Left lobe of liver (tissue), 2 donors: ENCODE data around the gene CREM. TPM values are rescaled to one million over a fixed set of nuclear protein-coding genes. Genes with fewer than 3 reads are reported as not detected.
A peak's percentile ranks its signal among the peaks of the same experiment; 100 is the strongest.

Source experiments
- ATAC-seq: fragments of 200-7000 bp; cut with Tn5 transposase; one replicate; pipeline ENCODE4 v1.9.1; 2020; ENCODE audit warnings: mild to moderate bottlenecking, moderate library complexity
- DNase-seq: peaks from one replicate; pipeline ENCODE4 v3.0.0-alpha.2; 2020; ENCODE audit warnings: low spot score
- total RNA-seq: library from RNA; stranded (reverse); gene quantifications from one replicate; pipeline ENCODE4 v1.2.1, GENCODE V29; 2021
- donor health status: DM: no; HTN: no; CAD: no; lungs with moderate emphysema.
- donor health status: DM: no; HTN: yes; CAD: no.

CREM gene
- total RNA-seq, 1 donor from 2014 or later = 18.9 TPM

DNA sequence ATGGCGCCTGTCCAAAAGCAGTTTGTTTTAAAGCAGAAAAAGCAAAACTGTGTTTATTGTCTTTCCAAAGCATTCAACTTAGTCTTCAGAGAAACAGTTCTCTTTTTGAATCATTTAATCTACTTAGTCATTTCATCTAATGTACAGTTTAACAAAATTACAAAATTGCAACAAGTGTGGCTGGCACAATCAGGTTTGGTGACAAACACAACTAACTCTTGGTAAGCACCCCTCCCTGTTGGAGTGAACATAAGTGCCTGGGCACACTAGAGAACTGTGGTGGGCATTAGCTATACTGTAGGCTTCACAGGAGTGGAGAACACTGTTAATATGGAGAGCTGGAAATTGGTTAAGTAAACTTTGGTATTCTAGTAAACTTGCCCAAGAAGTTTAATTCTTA lies 6.9 kb downstream of the CREM start:
- no peak for DNase-seq
- no peak for ATAC-seq

DNA sequence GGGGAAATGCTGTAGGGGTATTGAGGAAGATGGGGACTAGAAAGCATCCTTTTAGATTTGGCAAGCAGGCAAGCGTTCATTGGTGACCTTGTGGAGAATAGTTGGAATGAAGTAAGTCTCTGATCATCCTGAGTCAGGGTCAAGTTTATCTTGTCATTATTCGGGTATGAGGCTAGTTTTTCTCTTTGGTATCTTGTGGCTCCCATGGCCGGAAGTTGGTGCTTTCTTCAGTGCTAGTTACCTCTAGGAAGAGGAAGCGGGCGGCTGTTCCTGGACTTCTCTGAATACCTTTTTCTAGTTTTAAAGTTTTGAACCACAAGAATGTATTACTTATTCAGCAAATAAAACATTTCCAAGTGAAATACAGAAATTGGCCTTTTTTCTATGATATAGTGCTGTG lies 9.2 kb downstream of the CREM start:
- ATAC-seq = no peak

DNA sequence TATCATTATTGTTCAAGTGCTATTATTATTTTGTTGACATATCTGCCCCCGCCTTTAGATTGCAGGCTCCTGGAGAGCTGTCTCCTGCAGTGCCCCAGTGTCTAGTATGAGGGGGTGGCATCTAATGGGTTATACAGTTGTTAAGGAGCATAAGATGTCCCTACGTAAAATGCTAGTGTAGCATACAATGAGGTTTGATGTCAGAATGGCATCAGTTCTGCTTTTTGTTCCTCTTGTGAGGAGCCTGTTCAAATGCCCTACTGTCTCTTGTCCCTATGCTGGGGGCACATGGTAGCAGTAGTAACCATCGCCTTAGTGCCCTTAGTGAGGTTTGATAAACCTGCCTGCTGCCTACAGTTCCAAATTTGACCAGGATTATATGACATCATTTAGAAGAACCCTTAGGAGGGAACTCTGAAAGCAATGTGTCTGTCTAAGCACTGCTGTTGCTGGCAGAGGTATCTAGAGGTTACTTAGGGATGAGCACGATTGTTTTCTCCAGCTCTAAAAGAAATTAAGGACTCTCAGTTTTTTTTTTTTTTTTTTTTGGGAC lies 9.7 kb downstream of the CREM start:
- DNase-seq = no peak
- no peak for ATAC-seq

More for the DNA sequence above, 9.2 kb downstream of the CREM start:
- no peak for DNase-seq

DNA sequence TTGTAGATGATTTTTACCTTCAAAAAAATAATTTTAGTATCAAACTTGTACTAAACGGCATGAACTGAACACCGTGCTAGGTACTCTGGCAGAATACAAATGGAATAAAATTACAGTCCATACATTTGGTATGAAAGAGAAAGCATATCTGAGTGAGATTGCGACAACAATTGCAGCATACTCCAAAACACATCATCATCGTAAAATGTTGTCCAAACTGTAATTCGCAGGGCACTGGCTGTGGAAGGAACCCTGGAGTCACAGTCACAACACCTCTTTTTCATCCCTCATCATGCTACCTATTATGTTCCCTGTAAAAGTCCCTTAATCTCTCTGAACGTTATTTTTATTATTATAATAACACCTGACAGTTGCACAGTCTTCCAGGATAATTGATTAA lies 13.5 kb downstream of the CREM start:
- ATAC-seq (no peak), DNase-seq (no peak)

DNA sequence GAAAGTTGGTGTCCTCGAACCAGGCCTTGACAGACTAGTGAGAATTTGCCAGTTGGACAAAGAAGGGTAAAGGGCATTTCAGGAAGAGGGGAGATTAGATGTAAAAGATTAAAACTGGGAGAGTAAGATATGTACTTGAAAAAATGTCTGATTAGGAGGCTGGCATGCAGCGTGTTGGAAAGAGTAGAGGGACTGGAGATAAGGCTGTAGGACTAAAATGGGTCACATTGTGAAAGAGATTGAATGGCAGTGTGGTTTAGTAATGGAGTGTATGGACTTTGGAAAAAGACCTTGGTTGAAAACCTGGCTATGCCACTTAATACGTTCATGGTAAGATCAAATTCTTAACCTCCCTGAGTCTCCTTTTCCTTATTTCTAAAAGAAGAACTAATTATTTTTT lies 14.1 kb downstream of the CREM start:
- DNase-seq (peak; percentile 56), ATAC-seq (peak; percentile 96)

DNA sequence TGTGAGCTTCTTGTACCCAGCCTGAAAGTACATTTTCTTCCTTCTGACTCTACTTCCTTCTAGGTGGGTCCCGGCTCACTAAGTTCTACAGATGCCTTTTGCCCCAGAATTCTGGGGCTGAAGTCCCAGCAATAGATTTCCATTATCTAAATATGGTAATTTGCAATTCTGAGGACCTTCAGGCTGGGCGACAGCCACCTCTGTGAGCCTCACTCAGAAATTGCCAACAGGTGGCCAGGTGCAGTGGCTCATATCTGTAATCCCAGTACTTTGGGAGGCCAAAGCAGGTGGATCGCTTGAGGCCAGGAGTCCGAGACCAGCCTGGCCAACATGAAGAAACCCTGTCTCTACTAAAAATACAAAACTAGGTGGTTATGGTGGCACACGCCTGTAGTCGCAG lies 23.7 kb downstream of the CREM start:
- DNase-seq (no peak), ATAC-seq (no peak)

DNA sequence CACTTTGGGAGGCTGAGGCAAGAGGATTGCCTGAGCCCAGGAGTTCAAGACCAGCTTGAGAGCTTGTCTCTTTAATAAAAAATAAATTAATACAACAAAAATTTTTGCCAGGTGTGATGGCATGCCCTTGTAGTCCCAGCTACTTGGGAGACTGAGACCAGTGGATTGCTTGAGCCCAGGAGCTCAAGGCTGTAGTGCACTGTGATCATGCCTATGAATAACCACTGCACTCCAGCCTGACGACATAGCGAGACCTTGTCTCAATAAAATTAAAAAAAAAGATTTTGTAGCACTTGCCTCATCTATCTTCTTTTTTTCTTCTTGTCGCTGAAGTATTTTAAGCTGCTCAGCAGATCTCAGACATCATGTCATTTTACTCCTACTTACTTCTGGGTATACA lies 26.3 kb downstream of the CREM start:
- DNase-seq (no peak), ATAC-seq (no peak)

DNA sequence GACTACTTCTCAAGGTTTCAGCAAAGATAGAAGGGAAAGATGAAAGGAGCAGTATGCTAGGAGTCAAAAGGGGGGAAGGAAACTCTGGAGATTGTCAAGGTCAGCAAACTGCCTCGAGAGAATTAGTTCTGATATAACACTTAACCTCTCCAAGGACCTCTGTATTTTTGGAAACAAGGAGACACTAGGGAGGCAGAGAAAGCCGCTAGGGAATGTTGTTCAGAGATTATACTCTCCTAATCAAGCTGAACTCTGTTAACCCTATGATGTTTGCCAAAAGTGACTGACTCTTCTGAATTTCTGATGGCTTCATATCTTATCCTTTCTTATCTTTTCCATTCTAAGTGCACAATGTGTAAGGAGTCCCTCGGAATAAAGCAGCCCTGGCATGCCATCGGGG lies 27.1 kb downstream of the CREM start:
- ATAC-seq (peak; percentile 33), DNase-seq (no peak)

DNA sequence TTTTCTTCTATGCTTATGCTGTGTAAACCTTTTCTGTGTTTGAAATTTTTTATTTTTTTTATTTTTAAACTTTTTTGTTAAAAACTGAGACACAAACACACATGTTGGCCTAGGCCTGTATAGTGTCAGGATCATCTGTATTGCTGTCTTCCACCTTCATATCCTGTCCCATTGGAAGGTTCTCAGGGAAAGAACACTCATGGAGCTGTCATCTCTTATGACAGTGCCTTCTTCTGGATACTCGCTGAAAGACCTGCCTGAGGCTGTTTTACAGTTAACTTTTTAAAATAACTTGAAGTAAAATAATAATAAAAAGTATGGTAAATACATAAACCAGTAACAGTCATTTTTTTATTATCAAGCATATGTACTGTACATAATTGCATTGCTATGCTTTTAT lies 34.1 kb downstream of the CREM start:
- ATAC-seq (no peak), DNase-seq (no peak)

DNA sequence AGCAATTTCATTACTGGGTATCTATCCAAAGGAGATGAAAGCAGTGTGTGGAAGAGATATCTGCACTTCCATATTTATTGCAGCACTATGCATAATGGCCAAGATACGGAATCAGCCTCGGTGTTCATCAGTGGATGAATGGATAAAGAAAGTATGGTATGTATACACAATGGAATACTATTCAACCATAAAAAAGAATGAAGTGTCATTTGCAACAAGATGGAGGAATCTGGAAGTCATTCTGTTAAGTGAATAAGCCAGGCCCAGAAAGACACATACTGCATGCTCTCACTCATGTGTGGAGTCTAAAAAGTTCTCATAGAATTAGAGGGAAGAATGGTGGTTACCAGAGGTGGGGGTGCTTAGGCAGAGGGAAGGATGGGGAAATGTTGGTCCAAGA lies 35.3 kb downstream of the CREM start:
- DNase-seq (no peak), ATAC-seq (no peak)

DNA sequence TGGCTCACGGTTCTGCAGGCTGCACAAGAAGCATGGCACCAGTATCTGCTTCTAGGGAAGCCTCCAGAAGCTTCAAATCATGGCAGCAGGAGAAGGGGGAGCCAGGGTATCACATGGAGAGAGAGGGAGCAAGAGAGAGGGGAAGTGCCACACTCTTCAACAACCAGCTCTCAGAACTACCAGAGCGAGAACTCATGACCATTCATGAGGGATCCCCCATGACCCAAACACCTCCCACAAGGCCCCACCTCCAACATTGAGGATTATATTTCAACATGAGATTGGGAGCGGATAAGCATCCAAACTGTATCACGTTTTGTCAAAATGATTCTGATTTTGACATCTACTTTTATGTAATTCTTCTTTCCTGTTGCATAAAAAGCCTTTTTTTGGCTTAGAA lies 38.5 kb downstream of the CREM start:
- no peak for ATAC-seq
- DNase-seq = no peak

DNA sequence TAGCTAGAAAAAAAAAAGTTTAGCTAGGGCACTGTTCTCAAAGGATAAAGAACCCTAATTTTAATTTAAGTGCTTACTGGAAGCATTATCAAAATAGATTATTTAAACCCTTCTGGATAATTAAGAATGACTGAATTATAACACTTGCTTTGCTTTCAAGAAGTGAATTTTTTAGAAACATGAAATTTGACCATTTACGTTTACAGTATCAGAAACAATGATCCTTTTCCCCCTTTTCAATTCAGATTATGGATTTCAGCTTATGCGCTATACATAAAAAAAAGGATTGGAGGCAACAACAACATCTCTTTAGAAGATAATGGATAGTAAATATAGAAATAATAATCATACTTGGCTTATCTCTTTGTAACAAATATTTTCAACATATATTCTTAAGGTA lies 39.2 kb downstream of the CREM start:
- no peak for ATAC-seq
- no peak for DNase-seq

DNA sequence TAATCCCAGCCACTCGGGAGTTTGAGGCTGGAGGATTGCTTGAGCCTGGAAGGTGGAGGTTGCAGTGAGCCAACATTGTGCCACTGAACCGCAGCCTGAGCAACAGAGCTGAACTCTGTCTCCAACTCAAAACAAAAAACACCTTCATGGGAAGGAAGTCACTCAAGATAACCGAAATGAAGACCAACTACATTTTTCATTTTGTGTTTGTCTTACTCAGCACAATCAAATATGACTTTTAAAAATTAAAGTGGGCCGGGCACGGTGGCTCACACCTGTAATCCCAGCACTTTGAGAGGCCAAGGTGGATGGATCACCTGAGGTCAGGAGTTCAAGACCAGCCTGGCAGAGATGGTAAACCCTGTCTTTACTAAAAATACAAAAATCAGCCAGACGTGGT lies 40.0 kb downstream of the CREM start:
- ATAC-seq (no peak), DNase-seq (no peak)

DNA sequence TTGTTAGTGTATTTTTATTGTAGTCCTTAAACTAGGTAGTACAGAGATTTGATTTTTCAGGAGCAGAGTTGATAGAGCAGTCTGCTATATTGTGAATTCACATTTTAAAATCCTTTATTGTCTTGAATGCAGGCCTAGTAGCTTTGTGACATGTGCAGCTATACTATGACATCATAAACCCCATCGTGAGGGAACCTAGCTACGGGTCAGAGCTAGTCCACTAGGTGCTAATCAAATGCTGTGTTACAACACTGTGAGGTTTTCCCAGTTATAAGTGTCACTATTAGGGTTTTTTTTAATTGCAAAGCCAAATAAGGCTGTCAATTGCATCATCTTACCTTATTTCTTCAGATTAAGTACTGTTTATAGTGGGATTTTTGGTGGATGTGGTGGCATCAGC lies 40.7 kb downstream of the CREM start:
- DNase-seq = no peak
- ATAC-seq = no peak

DNA sequence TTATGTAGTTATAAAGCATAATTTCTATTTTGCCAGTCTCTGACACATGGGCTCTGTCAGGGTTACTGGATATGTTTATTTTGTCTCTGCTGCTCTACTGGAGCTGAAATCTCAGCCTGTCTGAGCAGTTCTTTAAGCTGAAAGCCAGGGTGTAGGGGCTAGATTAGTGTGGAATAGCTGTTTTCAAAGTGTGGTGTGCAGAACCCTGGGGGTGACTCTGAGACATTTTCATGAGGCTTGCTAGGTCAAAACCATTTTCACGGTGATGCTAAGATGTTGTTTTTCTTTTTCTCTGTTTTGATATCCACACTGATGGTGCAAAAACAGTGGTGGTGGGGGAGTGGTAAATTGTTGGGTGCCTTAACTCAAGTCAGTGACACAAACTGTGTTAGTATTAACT lies 45.5 kb downstream of the CREM start:
- ATAC-seq (no peak), DNase-seq (no peak)

DNA sequence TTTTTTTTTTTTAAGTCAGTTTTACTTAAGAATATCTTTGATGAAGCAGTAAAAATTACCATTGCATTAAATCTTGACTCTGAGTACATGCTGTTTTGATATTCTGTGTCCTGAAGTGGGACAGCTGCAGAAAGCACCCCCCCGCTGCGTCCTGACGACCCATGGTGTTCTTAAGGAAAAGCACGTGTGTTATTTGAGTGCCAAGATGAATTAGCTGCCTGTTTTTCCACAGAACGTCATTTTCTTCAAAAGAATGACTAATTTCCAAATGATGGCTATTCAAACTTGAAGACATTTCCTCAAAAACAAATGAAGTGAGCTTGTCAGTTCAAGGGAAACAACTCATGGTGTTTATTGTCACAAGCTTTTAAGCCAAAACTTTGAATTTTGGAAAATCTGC lies 45.9 kb downstream of the CREM start:
- DNase-seq (no peak), ATAC-seq (no peak)

DNA sequence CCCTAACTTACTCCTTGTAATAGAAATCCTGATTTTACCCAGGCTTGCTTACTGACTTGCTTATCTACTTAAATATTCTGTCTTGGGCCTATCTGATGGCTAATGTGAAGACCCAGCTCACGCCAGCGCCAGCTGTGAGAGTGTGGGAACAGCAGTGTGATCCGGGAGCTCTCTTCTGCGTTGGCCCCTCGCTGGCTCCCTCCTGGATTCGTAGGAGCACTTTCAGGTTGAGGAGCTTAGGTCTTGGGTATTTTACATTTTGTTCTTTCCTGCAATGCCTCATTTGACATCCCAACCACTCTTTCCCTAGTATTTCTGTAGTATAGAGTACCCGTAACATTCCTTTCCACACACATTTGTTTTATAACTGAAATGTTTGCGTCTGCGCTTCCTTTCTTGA lies 51.7 kb downstream of the CREM start:
- no peak for DNase-seq
- no peak for ATAC-seq

DNA sequence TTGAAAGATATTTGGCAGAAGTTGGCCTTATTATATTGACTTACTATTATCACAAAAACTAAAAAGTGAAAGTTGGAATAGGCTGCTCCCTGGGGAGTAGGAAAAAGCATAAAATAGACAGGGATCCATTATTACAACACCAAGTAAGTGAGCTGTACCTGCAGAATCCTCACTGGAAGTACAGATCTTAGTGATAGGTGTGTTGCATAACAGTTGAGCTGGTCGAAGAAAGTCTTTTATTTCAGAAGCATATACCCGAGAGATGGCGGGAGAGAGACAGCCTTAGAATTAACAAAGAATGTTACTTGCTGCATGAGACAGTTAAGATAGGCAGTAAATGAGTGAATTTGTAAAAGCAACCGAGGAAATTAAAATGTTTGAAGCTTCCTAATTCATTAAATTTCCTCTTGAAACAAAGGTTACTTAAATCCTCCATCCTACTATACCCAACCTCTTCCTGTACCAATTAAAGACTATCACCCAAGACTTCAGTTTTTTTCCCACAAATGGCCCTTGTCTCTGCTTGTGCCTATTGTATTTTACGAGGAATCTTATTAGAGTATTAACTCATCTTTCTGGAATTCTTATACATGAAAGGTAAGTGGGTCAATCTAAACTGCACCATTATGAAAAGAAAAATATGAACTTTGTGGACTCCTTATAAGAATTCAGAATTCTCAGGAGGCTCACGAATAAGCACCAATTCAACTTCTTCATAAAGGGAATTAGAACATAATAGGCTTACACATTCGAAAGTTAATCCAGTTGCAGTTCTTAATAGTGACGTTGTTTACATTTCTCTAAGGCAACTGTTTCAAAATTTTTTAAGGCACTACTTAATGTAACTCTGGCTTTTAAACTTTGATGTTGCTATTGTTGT lies 56.2 kb downstream of the CREM start:
- no peak for DNase-seq

DNA sequence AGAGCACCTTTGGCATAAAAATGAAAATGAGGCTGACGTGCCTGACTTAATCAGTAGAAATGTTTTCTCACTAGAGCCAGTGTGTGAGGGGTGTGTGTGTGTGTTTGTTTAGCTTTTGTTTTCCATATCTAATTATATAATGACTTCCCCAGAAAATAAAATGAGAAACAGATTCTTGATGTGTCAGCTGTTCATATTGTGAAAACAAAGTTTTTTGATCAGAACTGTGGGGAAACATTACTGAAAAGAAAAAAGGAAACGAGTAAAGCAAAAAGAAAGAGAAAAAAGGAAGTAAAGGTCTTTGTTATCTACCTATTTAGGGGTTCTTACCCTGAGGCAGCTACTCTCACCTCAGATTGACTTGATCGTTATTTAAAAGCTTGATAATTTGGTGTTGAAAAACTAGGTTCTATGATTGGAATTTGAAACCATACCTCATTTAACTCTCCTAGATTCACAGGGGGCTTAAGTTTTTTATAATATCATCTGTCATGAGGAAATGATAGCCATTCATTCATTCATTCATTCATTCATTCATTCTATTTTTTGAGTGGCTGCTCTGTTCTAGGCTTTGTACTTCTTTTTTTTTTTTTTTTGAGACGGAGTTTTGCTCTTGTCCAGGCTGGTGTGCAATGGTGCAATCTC lies 58.0 kb downstream of the CREM start:
- DNase-seq = no peak

More for the DNA sequence above, 56.2 kb downstream of the CREM start:
- no peak for ATAC-seq

DNA sequence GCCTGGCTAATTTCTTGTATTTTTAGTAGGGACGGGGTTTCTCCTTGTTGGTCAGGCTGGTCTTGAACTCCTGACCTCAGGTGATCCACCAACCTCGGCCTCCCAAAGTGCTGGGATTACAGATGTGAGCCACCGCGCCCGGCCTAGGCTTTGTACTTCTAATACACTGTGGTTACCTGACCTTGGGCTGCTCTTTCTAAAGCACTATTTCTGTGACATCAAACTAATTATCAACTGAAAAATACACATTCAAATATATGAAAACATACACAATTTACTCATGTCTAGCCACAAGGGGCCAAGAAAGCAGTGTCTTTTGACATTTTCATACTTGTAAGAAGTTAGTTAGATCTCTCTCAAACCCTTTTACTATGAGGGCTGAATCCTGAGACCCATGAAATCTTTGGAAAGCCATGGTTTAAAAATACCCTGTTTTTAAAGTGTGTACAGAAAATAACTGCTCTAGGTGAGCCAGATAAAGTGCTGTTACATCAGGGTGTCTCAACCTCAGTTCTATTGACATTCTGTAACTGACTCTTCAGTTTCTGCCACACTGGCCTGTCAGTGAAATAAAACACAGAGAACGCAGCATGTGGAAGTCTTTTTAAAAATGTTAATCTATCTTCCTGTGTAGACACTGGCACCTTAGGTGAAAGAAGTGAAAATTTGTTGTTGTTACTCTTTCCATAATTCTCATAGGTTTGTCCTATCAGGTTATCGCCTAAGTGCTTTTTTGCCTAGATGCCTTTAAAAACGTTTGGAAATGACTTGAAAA lies 58.8 kb downstream of the CREM start:
- ATAC-seq (peak; percentile 96), DNase-seq (no peak)

More for the DNA sequence above, 58.0 kb downstream of the CREM start:
- peak; percentile 13 for ATAC-seq

DNA sequence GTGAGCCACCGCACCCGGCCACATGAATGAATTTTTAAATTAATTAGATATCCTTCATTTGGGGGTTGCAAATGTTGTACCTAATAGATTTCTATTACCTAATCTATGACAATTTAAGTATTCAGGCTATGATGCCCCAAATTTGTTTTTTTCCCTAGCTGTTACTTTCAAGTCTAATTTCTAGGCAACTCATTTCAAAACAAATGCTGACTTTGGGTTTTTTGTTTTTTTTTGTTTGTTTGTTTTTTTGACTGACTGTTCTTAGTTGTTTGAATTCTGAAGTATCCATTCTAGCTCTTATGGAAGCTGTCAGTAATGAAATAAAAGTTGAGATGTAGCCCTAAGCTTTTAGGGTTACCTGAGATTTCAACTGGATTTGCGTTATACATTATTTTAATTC lies 62.3 kb downstream of the CREM start:
- DNase-seq (no peak), ATAC-seq (no peak)
